H54 (cell line): Measurements from ENCODE around the gene USP3.
"Not testable (repeated sequence)": the region's sequence is repeated elsewhere in the genome, so short reads cannot be mapped to it uniquely, and the experiment has no call there.

ENCODE experiments used
- DNase-seq: peaks from one replicate; pipeline ENCODE4 v3.0.0; 2011; ENCODE audit warnings: low spot score, mixed read lengths; ENCODE audit not compliant: insufficient read length
- FAIRE-seq: peaks from 3 replicates; lab custom pipeline; 2011; peaks lifted over from hg19 to GRCh38; lab: Jason Lieb, UNC
- POLR2A ChIP-seq: IDR thresholded peaks from 2 replicates; pipeline ENCODE4 v1.6.1; 2011; ENCODE audit warnings: low read depth, mild to moderate bottlenecking, low read length

USP3 gene

GRCh38 chr15:63507878-63508818 lies 3.8 kb downstream of the USP3 start:
- DNase-seq = no peak
- no peak for FAIRE-seq
- no peak for TF ChIP-seq POLR2A

GRCh38 chr15:63509056-63509954 lies 4.9 kb downstream of the USP3 start:
- no peak for TF ChIP-seq POLR2A
- DNase-seq (no peak), FAIRE-seq (no peak)

- FAIRE-seq = peak; percentile 90
Observed at GRCh38 chr15:63509955-63510940, 5.9 kb downstream of the USP3 start.

GRCh38 chr15:63512148-63512547 lies 7.8 kb downstream of the USP3 start:
- FAIRE-seq = no peak
- no peak for TF ChIP-seq POLR2A
- no peak for DNase-seq

More at GRCh38 chr15:63509955-63510940, 5.9 kb downstream of the USP3 start:
- TF ChIP-seq POLR2A = no peak
- no peak for DNase-seq

- no peak for DNase-seq
- no peak for FAIRE-seq
- TF ChIP-seq POLR2A = no peak
Observed at GRCh38 chr15:63513271-63513670, 8.9 kb downstream of the USP3 start.

GRCh38 chr15:63513728-63514127 lies 9.3 kb downstream of the USP3 start:
- no peak for TF ChIP-seq POLR2A
- no peak for FAIRE-seq
- DNase-seq = no peak

GRCh38 chr15:63514531-63514943 lies 10.1 kb downstream of the USP3 start:
- TF ChIP-seq POLR2A = no peak
- FAIRE-seq = peak; percentile 43
- no peak for DNase-seq

GRCh38 chr15:63517202-63517601 lies 12.8 kb downstream of the USP3 start:
- no peak for TF ChIP-seq POLR2A
- no peak for FAIRE-seq
- DNase-seq = no peak

- DNase-seq (no peak), FAIRE-seq (peak; percentile 82)
Observed at GRCh38 chr15:63517628-63518027, 13.2 kb downstream of the USP3 start.

GRCh38 chr15:63519041-63519440 lies 14.6 kb downstream of the USP3 start:
- TF ChIP-seq POLR2A = no peak
- FAIRE-seq (no peak), DNase-seq (no peak)

More at GRCh38 chr15:63517628-63518027, 13.2 kb downstream of the USP3 start:
- no peak for TF ChIP-seq POLR2A

- no peak for TF ChIP-seq POLR2A
- FAIRE-seq (no peak), DNase-seq (no peak)
Observed at GRCh38 chr15:63519548-63520178, 15.3 kb downstream of the USP3 start.

GRCh38 chr15:63520462-63520861 lies 16.1 kb downstream of the USP3 start:
- not testable (repeated sequence) for FAIRE-seq, DNase-seq

- FAIRE-seq (no peak), DNase-seq (no peak)
- TF ChIP-seq POLR2A = no peak
Observed at GRCh38 chr15:63522225-63522578, 17.8 kb downstream of the USP3 start.
